T-helper 1 cell treated with Interleukin-12 subunit alpha and Interleukin-12 subunit beta and Interleukin-4 antibody, amounts not matched to agents 30 ng/mL and 1 ng/mL, for 36 hours (primary cell): ENCODE data around the gene CDH4. TPM values are rescaled to one million over a fixed set of nuclear protein-coding genes. Genes with fewer than 3 reads are reported as not detected.

Experiments
- intact Hi-C: fragments of 100-400 bp; cut with micrococcal nuclease; formaldehyde crosslinking; loops from one replicate; pipeline ENCODE4 v1.15.1; 2024
- total RNA-seq: library from RNA; stranded (reverse); gene quantifications from 2 replicates; pipeline ENCODE4 v1.2.3, GENCODE V29; 2022

CDH4 gene
- total RNA-seq, 1 donor from 2014 or later: not detected

- intact Hi-C loops: no loop called here
Observed at GRCh38 chr20:61300709-61301108, 48.6 kb downstream of the CDH4 start.

- intact Hi-C loops: no loop called here
Observed at GRCh38 chr20:61301711-61302525, 49.9 kb downstream of the CDH4 start.

- intact Hi-C loops: no loop called here
Observed at GRCh38 chr20:61303217-61303616, 51.2 kb downstream of the CDH4 start.

DNA sequence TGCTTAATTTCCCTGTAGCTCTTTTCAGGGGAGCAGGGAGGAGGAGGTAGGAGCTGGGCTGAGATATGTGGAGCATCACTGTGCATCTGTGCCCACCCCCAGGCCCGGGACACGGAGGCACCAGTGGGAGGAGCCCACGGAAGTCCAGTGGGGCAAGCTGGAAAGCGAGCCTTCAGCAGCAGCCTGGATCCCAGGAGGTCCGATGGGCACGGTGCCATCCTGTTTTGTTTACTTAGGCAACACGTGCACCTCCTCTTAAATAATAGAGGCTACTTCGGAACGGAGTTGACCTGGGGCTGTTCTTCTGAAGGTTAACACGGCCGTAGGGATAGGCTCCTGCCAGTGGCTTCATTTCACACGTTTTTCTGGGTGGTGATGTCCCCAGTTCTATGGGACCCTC, 51.6 kb downstream of the CDH4 start:
- intact Hi-C loops: no loop called here

GRCh38 chr20:61304750-61305149, 52.7 kb downstream of the CDH4 start:
- intact Hi-C loops: no loop called here

GRCh38 chr20:61306937-61307475, 54.9 kb downstream of the CDH4 start:
- intact Hi-C loops: no loop called here

- intact Hi-C loops: no loop called here
Observed at GRCh38 chr20:61307686-61308476, 55.8 kb downstream of the CDH4 start.

- intact Hi-C loops: no loop called here
Observed at GRCh38 chr20:61308477-61308774, 56.4 kb downstream of the CDH4 start.

DNA sequence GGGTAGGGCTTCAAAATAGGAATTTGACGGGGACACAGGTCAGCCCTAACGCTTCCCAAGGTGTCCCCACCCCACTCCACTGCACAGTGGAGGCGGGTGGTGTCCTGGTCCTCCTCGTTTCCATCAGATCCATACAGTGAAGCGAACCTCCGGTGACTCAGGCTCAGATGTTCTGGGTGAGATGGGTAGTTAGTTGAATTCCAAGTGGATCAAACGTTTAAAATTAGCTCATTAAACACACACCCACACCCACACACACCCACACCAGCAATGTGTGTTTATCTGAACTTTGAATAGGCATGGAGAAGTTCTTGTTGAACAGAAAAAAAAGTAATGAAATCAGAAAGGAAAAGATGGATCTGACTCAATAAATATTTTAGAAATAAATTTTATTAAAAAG, 58.9 kb downstream of the CDH4 start:
- intact Hi-C loops: no loop called here

GRCh38 chr20:61311656-61312387, 59.8 kb downstream of the CDH4 start:
- intact Hi-C loops: no loop called here

GRCh38 chr20:61312925-61313324, 60.9 kb downstream of the CDH4 start:
- intact Hi-C loops: no loop called here

- intact Hi-C loops: no loop called here
Observed at GRCh38 chr20:61313396-61313795, 61.3 kb downstream of the CDH4 start.

DNA sequence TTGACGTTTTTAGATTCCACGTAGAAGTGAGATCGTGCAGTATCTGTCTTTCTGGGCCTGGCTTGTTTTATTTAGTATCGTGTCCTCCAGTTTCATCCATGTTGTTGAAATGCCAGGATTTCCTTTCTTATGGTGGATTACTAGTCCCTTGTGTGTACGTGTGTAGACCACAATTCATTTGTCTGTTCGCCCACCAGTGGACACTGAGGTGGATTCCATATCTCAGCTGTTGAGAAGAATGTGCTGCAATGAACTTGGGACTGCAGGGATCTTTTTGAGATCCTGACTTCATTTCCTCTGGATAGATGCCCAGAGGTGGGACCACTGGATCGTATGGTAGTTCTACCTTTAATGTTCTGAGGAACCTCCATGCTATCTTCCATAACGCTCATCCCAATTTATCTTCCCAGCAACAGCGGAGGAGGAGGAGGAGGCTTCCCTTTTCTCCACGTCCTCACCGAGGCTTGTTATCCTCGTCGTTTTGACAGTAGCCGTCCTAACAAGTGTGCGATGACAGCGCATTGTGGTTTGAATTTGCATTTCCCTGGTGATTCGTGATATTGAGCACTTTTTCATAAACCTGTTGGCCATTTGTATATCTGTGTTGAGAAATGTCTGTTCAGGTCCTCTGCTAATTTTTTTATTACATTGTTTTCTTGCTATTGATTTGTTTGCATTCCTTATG, 62.4 kb downstream of the CDH4 start:
- intact Hi-C loops: no loop called here

GRCh38 chr20:61315319-61315718, 63.3 kb downstream of the CDH4 start:
- intact Hi-C loops: no loop called here

- intact Hi-C loops: no loop called here
Observed at GRCh38 chr20:61316346-61316745, 64.3 kb downstream of the CDH4 start.

DNA sequence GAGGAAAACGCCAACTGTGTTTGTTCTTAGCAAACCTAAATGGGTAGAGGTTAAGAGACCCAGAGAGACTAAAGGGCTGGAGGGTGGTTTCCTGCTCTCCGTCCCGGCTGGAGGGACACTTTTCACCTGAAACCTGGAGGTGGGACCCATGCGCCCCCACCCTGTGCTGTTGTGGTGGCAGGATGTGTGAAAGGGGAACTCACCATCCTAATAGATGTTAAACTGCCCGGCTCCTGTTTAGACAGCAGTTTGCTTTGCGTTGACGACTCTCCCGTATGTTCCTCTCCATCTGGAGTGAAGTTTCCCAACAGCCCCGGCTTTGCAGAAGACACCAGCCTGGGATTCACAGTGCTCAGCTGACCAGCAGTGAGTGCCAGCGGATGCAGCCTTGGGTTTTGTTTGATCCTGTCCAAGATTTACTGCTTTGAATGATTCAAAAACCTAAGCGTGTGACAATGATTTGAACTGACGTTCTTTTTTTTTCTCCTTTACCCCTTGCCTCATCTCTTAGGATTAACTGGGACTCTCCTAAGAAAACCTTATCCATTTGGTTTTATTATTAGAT, 66.0 kb downstream of the CDH4 start:
- intact Hi-C loops: no loop called here

GRCh38 chr20:61320691-61321425, 68.8 kb downstream of the CDH4 start:
- intact Hi-C loops: no loop called here

DNA sequence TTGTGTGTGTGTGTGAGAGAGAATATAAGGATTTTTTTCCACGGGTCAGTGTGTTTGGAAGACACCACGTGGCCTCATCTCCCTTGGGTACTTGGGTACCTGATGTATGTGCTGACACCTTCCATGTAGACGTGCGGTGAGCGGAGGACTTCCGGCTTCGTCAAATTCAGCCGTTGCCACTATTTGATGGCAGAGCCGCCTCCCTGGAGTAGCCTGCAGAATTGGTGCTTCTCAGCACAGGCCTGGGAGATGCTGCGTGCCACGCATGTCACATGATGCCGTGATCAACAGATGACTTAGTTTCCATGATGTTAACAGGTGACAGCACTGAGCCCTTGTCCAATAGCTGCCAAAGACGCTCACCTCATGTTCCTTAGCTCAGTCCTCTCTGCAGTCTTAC, 69.4 kb downstream of the CDH4 start:
- intact Hi-C loops: no loop called here

- intact Hi-C loops: no loop called here
Observed at GRCh38 chr20:61322151-61322865, 70.2 kb downstream of the CDH4 start.

- intact Hi-C loops: loop anchor here (5.0 kb wide), 1 partner anchor 883 kb away; no protein-coding TSS in a partner anchor
Observed at GRCh38 chr20:61324906-61325305, 72.8 kb downstream of the CDH4 start.
